Fibroblast of lung (primary cell): Measurements from ENCODE around the gene MAP1LC3B2. TPM values are rescaled to one million over a fixed set of nuclear protein-coding genes. Genes with fewer than 3 reads are reported as not detected.

ENCODE experiments used
- DNase-seq, 2 donors: peaks; one replicate each; pipeline versions ENCODE4 v3.0.0 to v3.0.0-alpha.2; 2010; ENCODE audit warnings: low read depth in 2 of 2
- H2AFZ ChIP-seq: 2 replicates; pipeline ENCODE4 v1.5.1; 2012; ENCODE audit warnings: low read length, control low read depth, inconsistent platforms
- H3K27ac ChIP-seq: 2 replicates; pipeline ENCODE4 v1.5.1; 2011; ENCODE audit warnings: low read length, control low read depth; ENCODE audit not compliant: insufficient read depth
- H3K27me3 ChIP-seq: 2 replicates; pipeline ENCODE4 v1.5.1; 2011; ENCODE audit warnings: mild to moderate bottlenecking, low read length; ENCODE audit not compliant: control insufficient read depth, insufficient read depth
- H3K36me3 ChIP-seq: 2 replicates; pipeline ENCODE4 v1.5.1; 2011; ENCODE audit warnings: low read length; ENCODE audit not compliant: control insufficient read depth, insufficient read depth
- H3K4me1 ChIP-seq: 2 replicates; pipeline ENCODE4 v1.5.1; 2011; ENCODE audit warnings: low read length; ENCODE audit not compliant: control insufficient read depth, insufficient read depth; ENCODE audit errors: extremely low read depth
- H3K4me2 ChIP-seq: 2 replicates; pipeline ENCODE4 v1.5.1; 2011; ENCODE audit warnings: low read length, control low read depth; ENCODE audit not compliant: insufficient read depth; ENCODE audit errors: extremely low read depth
- H3K4me3 ChIP-seq, 4 experiments: fragments of 200-600 bp in 1 of 4; sonication (generic) in 1 of 4; replicated peaks in 1 of 4; 2 replicates each; pipeline ENCODE4 v1.5.1; 2011 to 2016; ENCODE audit warnings: low read length in 4 of 4, low read depth in 3 of 4, mild to moderate bottlenecking in 3 of 4, control low read depth in 2 of 4, inconsistent platforms in 1 of 4, mixed read lengths in 1 of 4; ENCODE audit not compliant: insufficient read depth in 1 of 4; ENCODE audit errors: control extremely low read depth in 1 of 4
- H3K79me2 ChIP-seq: 2 replicates; pipeline ENCODE4 v1.5.1; 2012; ENCODE audit warnings: mild to moderate bottlenecking, low read length, inconsistent platforms; ENCODE audit not compliant: control insufficient read depth, insufficient read depth
- H3K9ac ChIP-seq: 2 replicates; pipeline ENCODE4 v1.5.1; 2011; ENCODE audit warnings: mild to moderate bottlenecking, low read length, control low read depth; ENCODE audit not compliant: insufficient read depth
- H3K9me3 ChIP-seq: 2 replicates; pipeline ENCODE4 v1.5.1; 2012; ENCODE audit warnings: low read depth, low read length; ENCODE audit not compliant: control insufficient read depth, insufficient read depth
- H4K20me1 ChIP-seq: 2 replicates; pipeline ENCODE4 v1.5.1; 2011; ENCODE audit warnings: low read length; ENCODE audit not compliant: control insufficient read depth, insufficient read depth; ENCODE audit errors: extremely low read depth
- CTCF ChIP-seq, 2 donors: IDR thresholded peaks in 1 of 2; conservative IDR thresholded peaks in 1 of 2; 1 replicate in 1 of 2; 2 replicates in 1 of 2; pipeline ENCODE4 v1.5.1; 2011 to 2012; ENCODE audit warnings: low read length in 2 of 2, control low read depth in 1 of 2, inconsistent platforms in 1 of 2, low read depth in 1 of 2, mild to moderate bottlenecking in 1 of 2
- EZH2 ChIP-seq: IDR thresholded peaks from 2 replicates; pipeline ENCODE4 v1.5.1; 2012; ENCODE audit warnings: low read length, control low read depth, mild to moderate bottlenecking; ENCODE audit errors: missing control alignments
- polyA plus RNA-seq, 2 donors: library from polyadenylated mRNA; depleted of rRNA in 1 of 2; stranded (reverse) in 1 of 2; unstranded in 1 of 2; fragments of >200 nt; gene quantifications; 2 replicates each; pipeline ENCODE4 v1.2.1, GENCODE V29; 2011 to 2012; ENCODE audit warnings: missing spikeins in 1 of 2
- total RNA-seq: library from RNA; depleted of rRNA; stranded (reverse); fragments of >200 nt; gene quantifications from 2 replicates; pipeline ENCODE4 v1.2.1, GENCODE V29; 2014

Gene MAP1LC3B2
- total and polyA plus RNA-seq, 2 donors (not counting 1 experiment from before 2014, with no cell fraction given): 1.2 TPM

GRCh38 chr12:116620492-116621191 is 61.5 kb downstream of the MAP1LC3B2 start:
- no peak overlapping the region for H2AFZ ChIP-seq
- no peak for DNase-seq

GRCh38 chr12:116621194-116621593 is 62.0 kb downstream of the MAP1LC3B2 start:
- TF ChIP-seq CTCF (conservative IDR thresholded peaks at IDR 0.05 in 1 of 2, IDR thresholded peaks at IDR 0.05 in 1 of 2; ENCODE audit: low read depth in 1 of 2, low read length in 2 of 2): no peak
- TF ChIP-seq EZH2: no peak
- no peak for DNase-seq
- H3K36me3 ChIP-seq: no peaks in the 10 kb centered on the region
- no peak overlapping the region for H3K4me2 ChIP-seq
- no peaks in the 10 kb centered on the region for H3K9me3 ChIP-seq
- no peaks in the 10 kb centered on the region for H3K79me2 ChIP-seq
- no peak overlapping the region for H3K9ac ChIP-seq
- no peaks in the 10 kb centered on the region for H4K20me1 ChIP-seq
- no peak overlapping the region for H3K27ac ChIP-seq
- H2AFZ ChIP-seq: no peak overlapping the region
- no peak overlapping the region for H3K4me3 ChIP-seq
- no peaks in the 10 kb centered on the region for H3K4me1 ChIP-seq
- no peaks in the 10 kb centered on the region for H3K27me3 ChIP-seq

More at GRCh38 chr12:116620492-116621191, 61.5 kb downstream of the MAP1LC3B2 start:
- Histone ChIP-seq H3K36me3 (no peaks in the 10 kb centered on the region), H3K4me1 (no peaks in the 10 kb centered on the region), H3K27me3 (no peaks in the 10 kb centered on the region), H3K4me2 (no peak overlapping the region), H3K9ac (no peak overlapping the region), H3K27ac (no peak overlapping the region), H4K20me1 (no peaks in the 10 kb centered on the region), H3K4me3 (no peak overlapping the region), H3K9me3 (no peaks in the 10 kb centered on the region), H3K79me2 (no peaks in the 10 kb centered on the region)
- TF ChIP-seq CTCF (conservative IDR thresholded peaks at IDR 0.05 in 1 of 2, IDR thresholded peaks at IDR 0.05 in 1 of 2; ENCODE audit: low read depth in 1 of 2, low read length in 2 of 2) (no peak), EZH2 (no peak)

GRCh38 chr12:116624516-116624915 is 65.3 kb downstream of the MAP1LC3B2 start:
- H3K27me3 ChIP-seq: no peaks in the 10 kb centered on the region
- no peak for DNase-seq

More at GRCh38 chr12:116624516-116624915, 65.3 kb downstream of the MAP1LC3B2 start:
- H3K4me3 ChIP-seq: no peak overlapping the region
- no peaks in the 10 kb centered on the region for H3K9me3 ChIP-seq
- TF ChIP-seq CTCF (conservative IDR thresholded peaks at IDR 0.05 in 1 of 2, IDR thresholded peaks at IDR 0.05 in 1 of 2; ENCODE audit: low read depth in 1 of 2, low read length in 2 of 2): no peak
- TF ChIP-seq EZH2: no peak
- no peaks in the 10 kb centered on the region for H3K36me3 ChIP-seq
- H4K20me1 ChIP-seq: no peaks in the 10 kb centered on the region
- H3K27ac ChIP-seq: no peak overlapping the region
- H3K4me1 ChIP-seq: no peaks in the 10 kb centered on the region
- no peak overlapping the region for H3K9ac ChIP-seq
- no peak overlapping the region for H3K4me2 ChIP-seq
- H2AFZ ChIP-seq: no peak overlapping the region
- no peaks in the 10 kb centered on the region for H3K79me2 ChIP-seq
